KMS-11 (cell line): Measurements from ENCODE around the gene KIF12.

Experiments
- H2AFZ ChIP-seq: fragments of 200-600 bp; sonication (generic); 2 replicates; pipeline ENCODE4 v1.6.1; 2016; ENCODE audit warnings: antibody characterized with exemption, mixed run types, low read depth
- H3K27ac ChIP-seq: fragments of 200-600 bp; sonication (generic); 2 replicates; pipeline ENCODE4 v1.6.1; 2016; ENCODE audit warnings: mild to moderate bottlenecking, mixed run types
- H3K27me3 ChIP-seq: fragments of 200-600 bp; sonication (generic); 2 replicates; pipeline ENCODE4 v1.6.1; 2017; ENCODE audit warnings: mild to moderate bottlenecking, low read depth, mixed run types, moderate library complexity; ENCODE audit not compliant: insufficient read depth
- H3K36me3 ChIP-seq: fragments of 200-600 bp; sonication (generic); 2 replicates; pipeline ENCODE4 v1.6.1; 2017; ENCODE audit warnings: mild to moderate bottlenecking, mixed run types; ENCODE audit not compliant: insufficient read depth
- H3K4me1 ChIP-seq: fragments of 200-600 bp; sonication (generic); 2 replicates; pipeline ENCODE4 v1.6.1; 2016; ENCODE audit warnings: mild to moderate bottlenecking, low read depth, mixed run types; ENCODE audit not compliant: poor library complexity, severe bottlenecking
- H3K4me2 ChIP-seq: fragments of 200-600 bp; sonication (generic); 2 replicates; pipeline ENCODE4 v1.7.0; 2016; ENCODE audit warnings: mild to moderate bottlenecking, mixed run types
- H3K4me3 ChIP-seq: fragments of 200-600 bp; sonication (generic); IDR thresholded peaks from 2 replicates; pipeline ENCODE4 v1.6.1; 2017; ENCODE audit warnings: low read depth, low read length, mixed read lengths; ENCODE audit not compliant: insufficient read depth
- H3K79me2 ChIP-seq: fragments of 200-600 bp; sonication (generic); 2 replicates; pipeline ENCODE4 v1.6.1; 2016; ENCODE audit warnings: low read depth, mixed run types; ENCODE audit not compliant: insufficient read depth
- H3K9ac ChIP-seq: fragments of 200-600 bp; sonication (generic); 2 replicates; pipeline ENCODE4 v1.6.1; 2016; ENCODE audit warnings: mild to moderate bottlenecking, mixed run types
- H4K20me1 ChIP-seq: fragments of 200-600 bp; sonication (generic); 2 replicates; pipeline ENCODE4 v1.6.1; 2016; ENCODE audit warnings: mild to moderate bottlenecking, mixed run types; ENCODE audit not compliant: insufficient read depth
- CTCF ChIP-seq: fragments of 200-600 bp; sonication (generic); conservative IDR thresholded peaks from 2 replicates; pipeline ENCODE4 v1.6.1; 2017; ENCODE audit warnings: low read depth, mild to moderate bottlenecking, antibody characterized with exemption, low read length, moderate library complexity, mixed read lengths

Gene KIF12

GRCh38 chr9:114102484-114102883 is 3.4 kb upstream of the KIF12 start:
- H3K9ac ChIP-seq: no peak overlapping the region
- no peaks in the 10 kb centered on the region for H3K4me1 ChIP-seq
- H3K79me2 ChIP-seq: no peaks in the 10 kb centered on the region
- H3K27me3 ChIP-seq: no peaks in the 10 kb centered on the region
- no peak overlapping the region for H2AFZ ChIP-seq
- H3K4me3 ChIP-seq: no peak overlapping the region
- H3K4me2 ChIP-seq: no peak overlapping the region
- no peaks in the 10 kb centered on the region for H4K20me1 ChIP-seq
- H3K27ac ChIP-seq: no peak overlapping the region
- no peak for TF ChIP-seq CTCF
- no peaks in the 10 kb centered on the region for H3K36me3 ChIP-seq

- Histone ChIP-seq H4K20me1 (no peaks in the 10 kb centered on the region), H3K27me3 (no peaks in the 10 kb centered on the region), H3K4me2 (no peak overlapping the region), H3K36me3 (no peaks in the 10 kb centered on the region), H3K79me2 (no peaks in the 10 kb centered on the region), H3K27ac (no peak overlapping the region), H3K4me1 (no peaks in the 10 kb centered on the region), H2AFZ (no peak overlapping the region), H3K4me3 (no peak overlapping the region), H3K9ac (no peak overlapping the region)
- TF ChIP-seq CTCF: no peak
Observed at GRCh38 chr9:114100536-114100935, 1.4 kb upstream of the KIF12 start.

- TF ChIP-seq CTCF: no peak
- Histone ChIP-seq H3K27me3 (no peaks in the 10 kb centered on the region), H3K27ac (no peak overlapping the region)
Observed at GRCh38 chr9:114099669-114100270, 678 bp upstream of the KIF12 start.

GRCh38 chr9:114098021-114098935 is 814 bp downstream of the KIF12 start:
- H2AFZ ChIP-seq: peak overlapping the region; percentile 69

More at GRCh38 chr9:114099669-114100270, 678 bp upstream of the KIF12 start:
- Histone ChIP-seq H3K36me3 (no peaks in the 10 kb centered on the region), H3K9ac (no peak overlapping the region), H3K79me2 (no peaks in the 10 kb centered on the region), H3K4me1 (no peaks in the 10 kb centered on the region), H4K20me1 (no peaks in the 10 kb centered on the region), H3K4me2 (no peak overlapping the region), H3K4me3 (no peak overlapping the region), H2AFZ (no peak overlapping the region)

More at GRCh38 chr9:114098021-114098935, 814 bp downstream of the KIF12 start:
- Histone ChIP-seq H3K4me1 (no peaks in the 10 kb centered on the region), H3K36me3 (no peaks in the 10 kb centered on the region), H3K27ac (no peak overlapping the region), H3K4me3 (no peak overlapping the region), H3K9ac (no peak overlapping the region), H3K27me3 (no peaks in the 10 kb centered on the region), H3K79me2 (no peaks in the 10 kb centered on the region), H3K4me2 (peak overlapping the region; percentile 39; the same call in 1 of the 2 replicates), H4K20me1 (no peaks in the 10 kb centered on the region)
- TF ChIP-seq CTCF: no peak
